ENCODE results near the gene MGLL.

DNA sequence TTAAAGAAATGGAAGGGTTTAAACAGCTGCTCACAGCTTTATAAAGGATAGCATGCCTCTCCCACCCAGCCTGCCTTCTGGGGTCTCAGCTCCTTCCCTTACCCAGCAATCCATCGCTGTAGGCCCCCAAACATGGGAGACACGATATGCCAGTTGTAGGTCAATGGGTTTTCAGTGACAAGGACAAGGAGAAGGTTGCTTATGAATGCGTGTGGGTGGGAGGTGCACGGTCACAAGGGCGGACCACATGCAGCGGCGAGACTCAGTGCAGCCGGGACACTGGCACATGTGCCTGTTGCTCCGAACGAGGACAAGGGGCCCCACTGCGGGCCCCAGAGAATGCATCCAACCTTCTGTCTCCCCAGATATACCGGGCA is 67.0 kb downstream of the MGLL start:
- TF ChIP-seq CTCF (IDR thresholded peaks at IDR 0.05) = no peak
- TF ChIP-seq ZFX (IDR thresholded peaks at IDR 0.05; ENCODE audit: borderline replicate concordance) = no peak

All from 22Rv1 (cell line).